CD4-positive, alpha-beta T cell treated with Interleukin-21 for 1 hour (primary cell): ENCODE results near the gene CEBPZ.
"Not testable (repeated sequence)": the region's sequence is repeated elsewhere in the genome, so short reads cannot be mapped to it uniquely, and the experiment has no call there.

ENCODE experiments used
- DNase-seq: peaks from one replicate; pipeline ENCODE4 v3.0.0-alpha.2; 2020

Gene CEBPZ

DNA sequence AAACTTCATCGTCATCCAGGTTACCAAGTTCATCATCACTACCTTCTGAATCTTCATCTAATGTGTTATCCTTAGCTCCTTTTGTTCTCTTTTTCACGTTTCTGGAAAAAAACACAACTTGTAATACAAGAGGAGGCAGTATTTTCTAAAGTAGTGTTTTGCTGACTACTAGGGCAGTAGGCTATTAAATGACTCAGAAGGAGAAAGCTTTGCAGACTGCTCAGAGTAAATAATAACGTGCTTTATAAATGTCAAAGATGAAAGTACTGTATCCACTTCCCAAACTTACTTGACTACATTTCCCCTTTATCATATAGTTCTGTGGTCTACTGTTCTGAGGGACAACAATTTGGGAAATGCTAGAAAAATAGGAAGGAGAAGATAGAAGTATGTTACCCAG is 19.5 kb downstream of the CEBPZ start:
- DNase-seq, result no peak

DNA sequence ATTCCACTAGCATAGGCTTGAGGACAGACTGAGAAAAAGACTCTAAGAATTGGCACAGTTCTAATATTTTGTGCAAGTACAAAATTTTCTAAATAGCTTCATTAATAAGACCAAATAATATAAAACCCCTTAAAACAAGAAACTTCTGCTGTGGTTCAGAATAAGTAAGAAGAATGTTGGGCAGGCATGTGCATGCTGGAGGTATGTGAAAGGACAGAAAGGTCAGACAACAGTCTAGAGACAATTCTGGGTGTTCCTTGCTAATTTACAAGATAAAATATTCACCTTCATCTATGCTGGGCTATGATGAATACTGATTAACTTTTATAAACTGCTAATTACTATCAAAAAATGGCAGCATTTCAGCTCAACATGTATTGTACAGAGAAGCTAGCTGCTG is 20.2 kb downstream of the CEBPZ start:
- no peak for DNase-seq

DNA sequence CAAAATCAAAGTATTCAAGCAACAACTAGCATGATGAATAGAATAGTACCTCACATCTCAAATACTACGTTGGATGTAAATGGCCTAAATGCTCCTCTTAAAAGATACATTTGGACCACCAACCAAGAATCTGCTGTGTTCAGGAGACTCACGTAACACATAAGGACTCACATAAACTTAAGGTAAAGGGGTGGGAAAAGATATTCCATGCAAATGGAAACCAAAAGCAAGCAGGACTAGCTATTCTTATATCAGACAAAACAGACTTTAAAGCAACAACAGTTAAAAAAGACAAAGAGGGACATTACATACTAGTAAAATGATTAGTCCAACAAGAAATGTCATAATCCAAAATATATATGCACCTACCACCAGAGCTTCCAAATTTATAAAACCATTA is 24.6 kb downstream of the CEBPZ start:
- not testable (repeated sequence) for DNase-seq

DNA sequence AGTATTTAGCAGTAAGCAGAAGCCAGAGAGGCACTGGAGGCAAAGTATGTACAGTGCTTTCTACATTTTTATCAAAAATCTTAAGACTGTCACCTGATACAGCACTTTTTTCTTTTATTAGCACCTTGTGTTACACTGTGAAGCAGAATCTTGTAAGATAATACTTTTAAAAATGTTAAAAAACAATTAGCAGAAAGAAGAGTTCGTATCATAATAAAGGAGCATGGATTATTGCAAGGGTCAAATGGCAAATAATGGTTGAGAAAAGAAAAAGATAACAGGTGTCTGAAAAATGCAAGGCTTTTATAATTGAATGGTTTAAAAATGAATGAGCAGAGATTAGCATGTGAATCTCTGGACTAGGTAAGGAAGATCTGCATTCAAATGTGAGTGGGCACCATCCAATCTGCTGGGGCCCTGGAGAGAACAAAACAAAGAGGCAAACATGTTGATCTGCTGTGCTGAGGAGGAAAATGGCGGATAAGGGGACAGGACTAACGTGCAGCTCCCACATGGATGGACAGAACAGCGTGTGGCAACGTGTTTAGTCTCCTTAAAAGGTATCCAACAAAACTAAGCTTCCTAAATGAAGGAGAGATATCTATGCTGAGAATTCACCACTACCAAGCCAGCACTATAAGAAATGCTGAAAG is 25.6 kb downstream of the CEBPZ start:
- no peak for DNase-seq

DNA sequence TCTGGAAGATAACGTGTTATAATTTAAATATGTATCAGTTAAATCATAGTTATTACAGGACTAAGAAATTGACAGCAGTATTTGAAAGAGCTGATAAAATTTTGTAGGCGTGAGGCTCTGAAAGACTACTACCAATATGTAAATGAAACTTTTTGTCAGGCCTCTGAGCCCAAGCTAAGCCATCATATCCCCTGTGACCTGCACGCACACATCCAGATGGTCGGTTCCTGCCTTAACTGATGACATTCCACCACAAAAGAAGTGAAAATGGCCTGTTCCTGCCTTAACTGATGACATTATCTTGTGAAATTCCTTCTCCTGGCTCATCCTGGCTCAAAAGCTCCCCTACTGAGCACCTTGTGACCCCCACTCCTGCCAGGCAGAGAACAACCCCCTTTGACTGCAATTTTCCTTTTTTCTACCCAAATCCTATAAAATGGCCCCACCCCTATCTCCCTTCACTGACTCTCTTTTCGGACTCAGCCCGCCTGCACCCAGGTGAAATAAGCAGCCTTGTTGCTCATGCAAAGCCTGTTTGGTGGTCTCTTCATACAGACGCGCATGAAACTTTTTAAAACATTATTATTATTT is 26.2 kb downstream of the CEBPZ start:
- DNase-seq, result not testable (repeated sequence)

DNA sequence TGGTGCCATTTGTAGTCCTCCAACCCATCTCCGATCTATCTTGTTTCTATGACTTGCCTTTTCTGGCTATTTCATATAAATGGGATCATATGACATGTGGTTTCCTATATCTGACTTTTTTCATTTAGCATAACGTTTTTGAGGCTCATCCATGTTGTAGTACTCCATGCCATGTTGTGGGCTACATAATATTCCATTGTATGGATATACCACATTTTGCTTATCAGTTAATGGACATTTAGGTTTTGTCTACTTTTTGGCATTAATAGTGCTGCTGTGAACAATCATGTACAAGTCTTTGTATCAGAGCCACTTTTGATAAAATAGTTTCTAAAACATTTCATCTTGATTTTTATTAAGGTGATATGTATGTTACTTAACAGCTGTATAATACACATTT is 27.7 kb downstream of the CEBPZ start:
- no peak for DNase-seq

DNA sequence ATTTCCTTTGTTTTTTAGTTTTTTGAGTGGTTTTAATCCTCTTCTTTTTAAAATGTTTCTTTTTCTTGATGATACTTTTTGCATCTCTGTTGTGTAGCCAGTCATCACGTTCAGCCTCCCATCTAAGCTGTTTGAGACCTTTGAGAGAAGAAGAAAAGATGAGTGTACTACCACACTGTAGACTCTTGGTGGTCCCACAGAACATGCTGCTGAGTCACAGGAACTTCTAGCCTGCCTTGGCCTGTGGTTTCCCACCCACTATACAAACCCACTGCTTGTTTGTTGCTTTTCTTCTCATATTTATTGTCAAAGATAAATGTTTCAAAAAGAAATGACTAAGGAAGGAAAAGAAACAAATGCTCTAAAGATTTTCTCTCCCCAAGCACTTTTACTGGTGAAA is 29.6 kb downstream of the CEBPZ start:
- peak; percentile 26 for DNase-seq

DNA sequence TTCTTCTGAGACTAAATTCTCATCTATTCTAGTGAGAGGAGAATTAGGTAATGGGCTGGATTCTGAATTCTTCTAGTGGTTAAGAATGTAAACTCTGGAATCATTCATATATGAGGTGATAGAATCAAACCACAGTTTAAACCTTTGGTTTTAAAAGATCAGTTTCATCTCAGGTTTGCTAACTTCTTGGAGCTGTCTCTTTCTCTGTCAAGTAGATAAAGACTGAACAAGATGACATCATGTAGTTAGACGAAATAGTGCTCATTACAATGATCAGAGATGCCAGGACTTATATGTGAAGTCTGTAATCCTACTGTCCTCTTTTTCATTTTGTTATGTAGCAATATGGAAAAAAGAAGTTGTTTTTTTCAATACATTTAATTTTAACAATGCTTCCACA is 30.2 kb downstream of the CEBPZ start:
- DNase-seq, result no peak

DNA sequence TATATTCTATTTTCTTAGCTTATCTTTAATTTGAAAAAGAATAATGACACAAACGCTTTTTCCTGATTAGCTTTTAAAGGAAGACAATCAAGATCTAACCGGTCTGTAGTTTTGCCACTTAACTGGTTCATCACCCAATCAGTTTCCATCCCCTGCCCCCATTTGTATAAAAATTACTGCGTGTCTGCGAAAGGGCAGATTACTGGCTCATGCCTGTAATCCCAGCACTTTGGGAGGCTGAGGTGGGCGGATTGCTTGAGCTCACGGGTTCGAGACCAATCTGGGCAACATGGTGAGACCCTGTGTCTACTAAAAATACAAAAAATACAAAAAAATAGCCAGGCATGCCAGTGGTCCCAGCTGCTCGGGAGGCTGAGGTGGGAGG is 32.7 kb downstream of the CEBPZ start:
- DNase-seq, result no peak

DNA sequence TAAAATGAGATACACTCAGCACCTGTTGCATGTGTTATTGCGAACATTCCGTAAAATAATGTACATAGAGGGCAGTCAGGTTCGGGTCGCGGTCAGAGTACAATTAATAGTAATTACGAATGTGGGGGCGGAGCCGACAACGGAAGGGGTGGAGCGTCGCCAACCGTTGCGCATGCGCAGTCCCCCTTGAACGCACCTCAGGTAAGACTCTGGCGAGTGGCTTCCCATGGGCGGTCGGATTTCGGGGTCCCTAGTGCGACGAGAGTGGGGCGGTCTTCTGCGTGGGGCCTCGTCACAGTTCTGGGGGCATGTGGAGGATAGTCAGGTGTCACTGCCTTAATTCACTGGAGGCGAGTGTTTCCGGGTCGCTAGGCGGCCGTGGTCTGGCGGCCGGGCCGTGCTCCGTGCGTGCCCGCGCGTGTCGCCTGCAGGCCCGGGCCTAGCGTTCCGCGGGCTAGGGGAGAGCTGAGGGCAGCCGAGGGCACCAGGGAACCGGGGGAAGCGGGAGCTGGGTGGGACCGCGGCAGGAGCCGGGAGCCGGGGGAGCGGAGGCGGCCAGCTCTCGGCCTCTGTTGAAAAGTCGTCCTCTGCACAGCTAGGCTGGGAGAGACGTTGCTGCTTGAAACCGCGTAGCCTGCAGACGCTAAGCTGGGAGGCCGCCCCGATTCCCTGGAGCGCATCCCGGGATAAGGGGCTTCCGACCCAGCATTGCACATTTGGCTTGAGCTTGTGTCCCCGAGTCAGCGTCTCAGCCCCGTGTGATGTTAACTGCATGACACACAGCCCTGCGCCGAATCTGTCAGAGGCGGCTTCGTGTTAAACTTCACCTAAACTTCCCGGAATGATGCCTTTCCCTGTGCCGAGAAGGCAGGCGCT is 34.8 kb downstream of the CEBPZ start, which contains the start of gene CEBPZOS:
CEBPZOS (plus strand) TSS at position 177 of the 876 bp plus-strand sequence. CDS start 3,209 bp downstream, outside the sequence.
- DNase-seq, result peak; percentile 93

DNA sequence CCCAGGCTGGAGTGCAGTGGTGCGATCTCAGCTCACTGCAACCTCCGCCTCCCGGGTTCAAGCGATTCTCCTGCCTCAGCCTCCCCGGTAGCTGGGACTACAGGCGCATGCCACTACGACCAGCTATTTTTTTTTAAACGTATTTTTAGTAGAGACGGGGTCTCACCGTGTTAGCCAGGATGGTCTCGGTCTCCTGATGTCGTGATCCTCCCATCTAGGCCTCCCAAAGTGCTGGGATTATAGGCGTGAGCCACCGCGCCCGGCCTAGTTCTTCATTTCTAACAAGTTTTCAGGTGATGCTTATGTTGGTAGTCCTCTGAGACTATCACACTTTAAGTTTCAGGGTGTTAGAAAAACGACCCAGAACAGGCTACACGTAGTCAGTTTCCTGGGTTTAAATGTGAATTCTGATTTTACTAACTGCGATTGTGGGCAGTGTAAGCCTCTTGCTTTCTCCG is 35.5 kb downstream of the CEBPZ start:
- not testable (repeated sequence) for DNase-seq

DNA sequence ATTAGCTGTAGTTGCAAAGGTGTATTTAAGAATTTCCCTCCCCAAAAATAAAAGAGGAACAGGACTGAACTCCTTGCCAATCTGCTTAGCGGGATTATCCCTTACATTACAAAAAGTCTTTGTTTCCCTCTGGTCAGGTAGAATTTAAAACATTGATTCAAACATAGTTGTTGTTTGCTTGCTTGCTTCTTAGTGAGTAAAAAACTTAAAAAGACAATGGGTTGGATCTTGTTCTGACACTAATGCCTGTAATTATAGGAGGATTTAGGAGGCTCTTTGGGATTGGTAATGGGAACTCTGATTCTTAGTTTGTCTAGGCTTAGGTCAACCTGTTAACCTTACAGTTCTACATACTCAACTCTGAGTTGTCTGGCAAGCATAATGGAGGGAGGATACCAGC is 38.8 kb downstream of the CEBPZ start:
- no peak for DNase-seq

DNA sequence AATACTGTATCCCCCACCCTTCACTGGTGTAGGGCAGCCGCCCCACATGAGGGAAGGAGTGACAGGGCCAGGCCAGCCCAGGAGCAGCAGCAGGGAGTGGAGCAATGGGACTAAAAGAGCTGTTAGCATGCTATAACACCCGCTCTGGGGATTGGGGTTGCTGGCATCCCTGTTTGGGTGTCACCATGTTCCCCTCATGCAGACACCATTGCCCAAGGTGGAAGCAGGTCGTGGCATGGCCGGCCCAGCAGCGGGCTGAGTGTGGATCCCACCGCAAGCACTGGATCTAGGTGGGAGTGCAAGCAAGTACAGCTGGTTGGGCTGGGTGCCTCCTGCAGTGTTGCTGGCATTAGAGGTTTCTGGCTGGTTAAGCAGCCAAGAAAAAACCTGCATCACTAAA is 39.6 kb downstream of the CEBPZ start:
- no peak for DNase-seq

DNA sequence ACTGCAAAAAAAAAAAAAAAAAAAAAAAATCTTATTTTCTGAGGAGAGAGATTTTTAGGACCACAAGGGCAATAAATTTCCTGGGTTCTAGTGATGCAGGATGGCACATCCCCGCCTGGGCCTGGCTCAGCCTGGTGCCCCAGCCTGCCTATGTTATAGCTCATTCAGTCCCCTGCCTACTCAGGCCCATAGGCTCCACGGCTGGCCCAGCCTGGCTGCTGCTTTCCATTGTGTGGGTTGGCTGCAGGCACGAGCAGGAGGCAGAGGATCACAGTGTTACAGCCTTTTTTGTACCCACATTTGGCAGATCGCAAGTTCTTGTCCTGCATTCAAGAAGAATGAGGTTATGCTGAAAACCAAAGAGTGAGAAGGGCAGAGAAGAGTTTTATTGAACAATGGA is 40.1 kb downstream of the CEBPZ start:
- no peak for DNase-seq

DNA sequence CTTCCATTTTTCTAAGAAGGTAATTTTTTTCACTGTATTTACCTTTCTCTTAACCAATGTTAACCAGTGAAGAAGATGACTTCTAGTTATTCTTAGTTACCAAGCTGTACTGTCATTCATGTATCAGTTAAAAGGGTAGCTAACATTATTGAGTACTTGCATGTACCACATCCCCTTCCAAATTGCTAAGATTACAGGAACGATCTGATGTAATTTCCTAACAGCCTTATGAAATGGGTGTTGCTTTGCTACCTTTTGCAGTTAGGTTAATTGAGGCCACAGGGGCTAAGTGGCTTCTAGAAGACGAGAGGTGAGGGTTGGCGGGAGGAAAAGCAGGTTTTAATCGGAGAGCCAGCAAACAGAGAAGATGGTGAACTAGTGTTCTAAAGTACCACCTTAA is 41.1 kb downstream of the CEBPZ start:
- no peak for DNase-seq

DNA sequence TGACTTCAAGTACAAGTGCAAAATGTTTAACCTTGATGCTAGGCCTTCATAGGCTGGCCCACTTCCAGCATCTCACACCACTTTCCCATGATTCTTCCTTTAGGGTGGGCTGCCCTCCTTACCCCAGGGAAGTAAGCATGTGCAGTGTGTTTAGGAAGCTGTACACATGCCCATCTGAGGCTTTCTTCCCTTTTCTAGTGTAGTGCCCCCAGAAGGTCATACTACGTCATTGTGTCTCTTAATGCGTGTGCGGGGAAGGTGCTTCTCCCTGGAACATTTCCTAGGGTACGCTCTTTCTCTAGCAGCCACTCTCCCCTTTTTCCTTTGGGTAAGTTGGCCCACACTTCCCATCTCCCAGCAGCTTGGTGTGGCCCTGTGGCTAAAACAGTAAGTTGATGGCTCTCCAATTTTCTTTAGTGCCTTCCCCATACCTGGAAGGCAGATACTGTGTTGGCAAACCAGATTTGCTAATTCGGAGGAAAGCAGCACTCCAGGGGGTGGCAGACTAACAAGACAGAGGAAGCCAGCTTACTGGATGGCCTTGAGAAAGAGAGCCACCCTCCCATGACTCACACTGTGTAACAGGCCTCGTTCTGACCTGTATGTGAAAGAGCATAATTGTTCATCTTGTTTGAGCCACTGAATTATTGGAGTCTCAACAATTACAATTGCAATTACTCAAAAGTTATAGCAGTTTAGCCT is 41.8 kb downstream of the CEBPZ start:
- DNase-seq, result no peak

DNA sequence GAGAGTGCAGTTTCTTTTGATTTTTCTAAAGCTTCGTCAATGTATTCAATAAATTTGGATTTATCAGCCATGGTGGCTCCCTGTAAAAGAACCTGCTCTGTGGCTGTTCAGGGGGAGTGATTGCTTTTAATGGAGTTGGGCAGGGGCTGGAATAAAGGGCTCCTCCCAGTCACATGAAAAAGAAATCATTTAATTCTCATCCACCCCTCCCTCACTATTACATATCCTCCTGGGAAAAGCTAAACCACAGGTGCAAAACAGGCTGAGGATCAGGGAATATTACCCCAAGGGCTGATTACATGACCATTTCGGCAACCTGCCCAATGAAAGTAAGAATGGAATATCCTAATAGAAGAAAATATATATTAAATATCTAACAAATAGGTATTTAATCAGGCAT is 42.8 kb downstream of the CEBPZ start, which contains the start of gene SULT6B1:
SULT6B1 (minus strand) TSS at position 101 of the 400 bp plus-strand sequence; CDS start at position 71, 30 bp downstream.
- no peak for DNase-seq

DNA sequence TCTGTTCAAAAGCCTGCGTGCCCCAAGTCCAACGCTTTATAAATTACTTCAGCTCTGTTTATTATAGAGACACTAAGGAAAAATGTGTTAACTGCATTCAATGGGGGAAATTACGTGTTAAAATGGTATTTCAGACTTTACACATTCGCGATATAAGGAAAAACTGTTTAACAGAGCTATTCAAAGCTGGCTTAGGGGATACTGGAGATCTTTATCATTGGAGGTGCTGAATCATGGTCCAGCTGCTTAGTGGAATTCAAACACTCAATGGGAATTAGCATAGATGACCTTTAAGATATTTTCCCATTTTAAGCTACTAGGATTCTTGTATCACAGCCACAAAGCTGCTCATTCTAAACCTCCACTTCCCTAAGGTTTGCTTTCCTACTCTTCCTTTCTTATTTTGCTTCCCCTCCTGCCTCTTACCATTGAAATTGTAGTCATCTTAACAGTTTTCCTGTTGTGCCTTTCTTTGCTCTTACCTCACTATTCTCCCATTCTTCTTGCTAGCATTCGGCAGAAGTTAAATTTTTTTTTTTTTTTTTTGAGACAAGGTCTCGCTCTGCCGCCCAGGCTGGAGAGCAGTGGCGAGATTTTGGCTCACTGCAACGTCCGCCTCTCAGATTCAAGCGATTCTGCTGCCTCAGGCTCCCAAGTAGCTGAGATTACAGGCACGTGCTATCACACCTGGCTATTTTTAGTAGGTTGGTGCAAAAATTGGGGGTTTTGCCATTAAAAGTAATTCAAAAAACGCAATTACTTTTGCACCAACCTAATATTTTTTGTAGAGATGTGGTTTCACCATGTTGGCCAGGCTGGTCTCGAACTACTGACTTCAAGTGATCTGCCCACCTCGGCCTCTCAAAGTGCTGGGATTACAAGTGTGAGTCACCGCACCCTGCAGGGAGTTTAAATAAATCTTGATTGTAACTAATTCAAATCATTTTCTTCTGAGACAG is 49.4 kb downstream of the CEBPZ start:
- no peak for DNase-seq

DNA sequence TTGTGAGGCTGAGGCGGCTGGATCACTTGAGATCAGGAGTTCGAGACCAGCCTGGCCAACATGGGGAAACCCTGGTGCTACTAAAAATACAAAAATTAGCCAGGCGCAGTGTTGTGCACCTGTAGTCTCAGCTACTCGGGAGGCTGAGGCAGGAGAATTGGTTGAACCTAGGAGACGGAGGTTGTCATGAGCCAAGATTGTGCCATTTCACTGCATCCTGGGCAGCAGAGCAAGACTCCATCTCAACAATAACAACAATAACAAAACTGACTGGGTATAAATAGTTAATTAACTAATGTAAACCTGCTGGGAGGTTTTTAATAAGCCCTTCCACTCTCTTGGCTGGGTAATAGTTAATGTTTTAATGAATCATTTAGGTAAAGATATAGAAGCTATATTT is 50.8 kb downstream of the CEBPZ start:
- DNase-seq, result no peak

DNA sequence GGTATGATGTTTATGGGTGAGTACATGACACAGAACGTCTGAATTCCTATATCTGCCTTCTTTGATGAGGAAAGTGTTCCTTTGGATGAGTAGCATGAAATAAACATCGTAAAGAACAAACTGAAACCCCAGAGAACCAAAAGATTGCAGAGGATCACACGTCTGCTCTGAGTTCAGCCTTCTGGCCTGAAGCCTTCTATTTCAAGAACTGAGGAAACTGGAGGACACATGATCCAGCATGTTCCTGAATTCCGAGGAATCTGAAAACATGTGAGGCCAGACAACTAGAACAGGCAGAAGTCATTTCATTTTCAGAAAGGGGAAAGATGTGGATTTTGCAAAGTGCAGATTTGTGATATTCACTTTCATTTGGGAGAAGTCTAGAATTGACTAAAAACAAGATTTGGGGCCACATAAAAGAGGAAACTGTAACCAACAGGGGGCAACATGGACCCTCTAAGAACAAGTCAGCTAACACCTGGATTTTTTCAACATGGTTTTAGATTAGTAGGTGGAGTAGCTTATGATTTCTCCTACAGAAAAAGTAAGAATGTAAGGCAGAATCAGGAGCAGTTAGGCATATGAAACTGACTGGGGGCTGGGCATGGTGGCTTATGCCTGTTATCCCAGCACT is 51.3 kb downstream of the CEBPZ start:
- DNase-seq, result no peak

DNA sequence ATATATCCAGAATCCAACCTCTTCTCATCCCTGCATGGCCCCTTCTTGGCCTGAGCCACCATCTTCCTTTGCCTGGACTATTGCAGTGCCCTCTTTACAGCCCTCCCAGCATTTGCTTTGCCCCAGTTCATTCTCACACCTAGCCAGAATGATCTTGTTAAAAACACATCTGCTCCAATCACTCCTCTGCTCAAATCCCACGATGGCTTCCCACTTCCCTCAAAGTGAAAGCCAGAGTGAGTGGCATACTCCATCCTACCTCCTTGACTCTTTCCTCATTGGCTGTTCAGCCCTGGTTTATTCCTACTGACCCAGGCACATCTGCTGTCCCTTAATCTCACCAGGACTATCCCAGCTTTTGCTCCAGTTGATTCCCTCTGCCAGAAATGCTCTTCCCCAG is 57.7 kb downstream of the CEBPZ start:
- no peak for DNase-seq

DNA sequence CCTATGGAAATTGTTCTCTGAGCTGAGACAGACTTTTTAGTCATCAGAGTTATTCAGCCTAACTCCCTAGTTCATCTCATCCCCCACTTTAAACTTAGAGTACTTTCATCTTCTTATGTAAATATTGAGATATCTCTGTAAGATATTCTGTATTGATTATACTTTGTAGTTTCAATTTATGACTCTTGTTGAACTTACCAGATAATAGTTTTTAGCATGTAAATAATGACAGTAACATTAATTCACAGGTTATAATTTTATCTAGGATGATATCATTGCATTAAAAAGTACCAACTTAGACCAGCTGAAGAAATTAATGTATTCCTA is 59.8 kb downstream of the CEBPZ start:
- no peak for DNase-seq
